HG02840 (cell line): ENCODE results near the gene CCDC51.
"Not testable (repeated sequence)": the region's sequence is repeated elsewhere in the genome, so short reads cannot be mapped to it uniquely, and the experiment has no call there.

Experiments
- ATAC-seq: cut with Tn5 transposase; IDR thresholded peaks from one replicate; pipeline ENCODE4 v1.9.1; 2021; ENCODE audit warnings: mild to moderate bottlenecking, moderate library complexity, moderate number of reproducible peaks; ENCODE audit not compliant: unreplicated experiment, low FRiP score

The CCDC51 gene

GRCh38 chr3:48439820-48440589 lies at the start of gene CCDC51, which contains the start of gene TMA7:
CCDC51 (minus strand) TSS chr3:48440119; CDS start chr3:48435128, 4,991 bp downstream.
TMA7 (plus strand) TSS chr3:48440257; CDS start chr3:48440297, 40 bp downstream.
- ATAC-seq: peak; percentile 99

GRCh38 chr3:48486952-48487351 lies 47.0 kb upstream of the CCDC51 start:
- no peak for ATAC-seq

GRCh38 chr3:48482822-48483221 lies 42.9 kb upstream of the CCDC51 start:
- ATAC-seq: not testable (repeated sequence)

GRCh38 chr3:48480891-48481290 lies 41.0 kb upstream of the CCDC51 start:
- not testable (repeated sequence) for ATAC-seq

GRCh38 chr3:48478626-48479555 lies 39.0 kb upstream of the CCDC51 start:
- no peak for ATAC-seq

- ATAC-seq: no peak
Measured at GRCh38 chr3:48477959-48478520, 38.1 kb upstream of the CCDC51 start.

GRCh38 chr3:48476426-48477053 lies 36.6 kb upstream of the CCDC51 start:
- no peak for ATAC-seq

- no peak for ATAC-seq
Measured at GRCh38 chr3:48475188-48475587, 35.3 kb upstream of the CCDC51 start.

GRCh38 chr3:48474619-48475018 lies 34.7 kb upstream of the CCDC51 start:
- no peak for ATAC-seq

- ATAC-seq: not testable (repeated sequence)
Measured at GRCh38 chr3:48474031-48474430, 34.1 kb upstream of the CCDC51 start.

GRCh38 chr3:48473617-48473952 lies 33.7 kb upstream of the CCDC51 start:
- no peak for ATAC-seq

- ATAC-seq: peak; percentile 77
Measured at GRCh38 chr3:48472923-48473616, 33.2 kb upstream of the CCDC51 start.

- no peak for ATAC-seq
Measured at GRCh38 chr3:48472673-48472922, 32.7 kb upstream of the CCDC51 start.

- no peak for ATAC-seq
Measured at GRCh38 chr3:48470286-48470685, 30.4 kb upstream of the CCDC51 start.

GRCh38 chr3:48469046-48469915 lies 29.4 kb upstream of the CCDC51 start:
- ATAC-seq: no peak

GRCh38 chr3:48468329-48468731 lies 28.4 kb upstream of the CCDC51 start:
- ATAC-seq: no peak

GRCh38 chr3:48467473-48468267 lies 27.8 kb upstream of the CCDC51 start:
- ATAC-seq: no peak

- no peak for ATAC-seq
Measured at GRCh38 chr3:48467110-48467454, 27.2 kb upstream of the CCDC51 start.
